Rectal smooth muscle tissue (tissue), 1 donor: ENCODE data around the gene MEGF6.

Experiments
- H3K27ac ChIP-seq: one replicate; pipeline ENCODE4 v1.7.0; 2013; ENCODE audit warnings: low read depth, low read length, inconsistent platforms
- H3K27me3 ChIP-seq: one replicate; pipeline ENCODE4 v1.7.0; 2013; ENCODE audit warnings: low read length; ENCODE audit not compliant: control insufficient read depth, insufficient read depth
- H3K36me3 ChIP-seq: one replicate; pipeline ENCODE4 v1.7.0; 2013; ENCODE audit warnings: low read length; ENCODE audit not compliant: control insufficient read depth, insufficient read depth
- H3K4me1 ChIP-seq: one replicate; pipeline ENCODE4 v1.7.0; 2013; ENCODE audit warnings: low read length; ENCODE audit not compliant: control insufficient read depth, insufficient read depth
- H3K4me3 ChIP-seq: one replicate; pipeline ENCODE4 v1.7.0; 2013; ENCODE audit warnings: low read length
- H3K9ac ChIP-seq: one replicate; pipeline ENCODE4 v1.7.0; 2013; ENCODE audit warnings: low read length

MEGF6 gene

GRCh38 chr1:3552751-3553150 lies 58.6 kb downstream of the MEGF6 start:
- Histone ChIP-seq H3K27me3 (no peaks in the 10 kb centered on the region), H3K36me3 (no peaks in the 10 kb centered on the region), H3K4me1 (peaks cover 3% of the 10 kb centered on the region), H3K4me3 (no peak overlapping the region), H3K9ac (no peak overlapping the region), H3K27ac (no peak overlapping the region)

GRCh38 chr1:3552176-3552575 lies 59.1 kb downstream of the MEGF6 start:
- no peak overlapping the region for H3K9ac ChIP-seq
- H3K27ac ChIP-seq: no peak overlapping the region
- no peak overlapping the region for H3K4me3 ChIP-seq
- peaks cover 3% of the 10 kb centered on the region for H3K4me1 ChIP-seq
- H3K27me3 ChIP-seq: no peaks in the 10 kb centered on the region
- H3K36me3 ChIP-seq: no peaks in the 10 kb centered on the region

- H3K27ac ChIP-seq: no peak overlapping the region
- no peak overlapping the region for H3K4me3 ChIP-seq
- no peaks in the 10 kb centered on the region for H3K36me3 ChIP-seq
- peaks cover 3% of the 10 kb centered on the region for H3K4me1 ChIP-seq
- no peak overlapping the region for H3K9ac ChIP-seq
- H3K27me3 ChIP-seq: no peaks in the 10 kb centered on the region
Observed at GRCh38 chr1:3551711-3552110, 59.6 kb downstream of the MEGF6 start.

- H3K9ac ChIP-seq: no peak overlapping the region
- no peak overlapping the region for H3K27ac ChIP-seq
- peaks cover 3% of the 10 kb centered on the region for H3K4me1 ChIP-seq
- no peaks in the 10 kb centered on the region for H3K36me3 ChIP-seq
- H3K27me3 ChIP-seq: no peaks in the 10 kb centered on the region
- H3K4me3 ChIP-seq: no peak overlapping the region
Observed at GRCh38 chr1:3551290-3551678, 60.0 kb downstream of the MEGF6 start.

- Histone ChIP-seq H3K27me3 (no peaks in the 10 kb centered on the region), H3K4me3 (no peak overlapping the region), H3K4me1 (peaks cover 3% of the 10 kb centered on the region), H3K9ac (no peak overlapping the region), H3K36me3 (no peaks in the 10 kb centered on the region), H3K27ac (no peak overlapping the region)
Observed at GRCh38 chr1:3550511-3551289, 60.6 kb downstream of the MEGF6 start.

GRCh38 chr1:3548895-3549294 lies 62.4 kb downstream of the MEGF6 start:
- Histone ChIP-seq H3K9ac (no peak overlapping the region), H3K36me3 (no peaks in the 10 kb centered on the region), H3K4me1 (peaks cover 3% of the 10 kb centered on the region), H3K4me3 (no peak overlapping the region), H3K27ac (no peak overlapping the region), H3K27me3 (no peaks in the 10 kb centered on the region)

- Histone ChIP-seq H3K4me1 (peaks cover 5% of the 10 kb centered on the region), H3K27ac (no peak overlapping the region), H3K9ac (no peak overlapping the region), H3K36me3 (no peaks in the 10 kb centered on the region), H3K27me3 (no peaks in the 10 kb centered on the region), H3K4me3 (no peak overlapping the region)
Observed at GRCh38 chr1:3548156-3548893, 63.0 kb downstream of the MEGF6 start.

GRCh38 chr1:3547055-3548005 lies 64.0 kb downstream of the MEGF6 start:
- H3K27ac ChIP-seq: no peak overlapping the region

GRCh38 chr1:3546048-3546384 lies 65.3 kb downstream of the MEGF6 start:
- peaks cover 6% of the 10 kb centered on the region for H3K4me1 ChIP-seq
- no peak overlapping the region for H3K4me3 ChIP-seq
- no peaks in the 10 kb centered on the region for H3K36me3 ChIP-seq
- H3K9ac ChIP-seq: no peak overlapping the region
- H3K27ac ChIP-seq: no peak overlapping the region
- H3K27me3 ChIP-seq: no peaks in the 10 kb centered on the region

More at GRCh38 chr1:3547055-3548005, 64.0 kb downstream of the MEGF6 start:
- Histone ChIP-seq H3K4me1 (peaks cover 6% of the 10 kb centered on the region), H3K27me3 (no peaks in the 10 kb centered on the region), H3K36me3 (no peaks in the 10 kb centered on the region), H3K4me3 (no peak overlapping the region), H3K9ac (no peak overlapping the region)

- no peak overlapping the region for H3K27ac ChIP-seq
- no peaks in the 10 kb centered on the region for H3K27me3 ChIP-seq
- no peaks in the 10 kb centered on the region for H3K36me3 ChIP-seq
- no peak overlapping the region for H3K9ac ChIP-seq
- peaks cover 6% of the 10 kb centered on the region for H3K4me1 ChIP-seq
- H3K4me3 ChIP-seq: no peak overlapping the region
Observed at GRCh38 chr1:3545363-3546047, 65.8 kb downstream of the MEGF6 start.

GRCh38 chr1:3544040-3544977 lies 67.0 kb downstream of the MEGF6 start:
- Histone ChIP-seq H3K4me1 (peaks cover 6% of the 10 kb centered on the region), H3K9ac (no peak overlapping the region), H3K27ac (peak overlapping the region; percentile 66), H3K4me3 (no peak overlapping the region), H3K27me3 (no peaks in the 10 kb centered on the region), H3K36me3 (no peaks in the 10 kb centered on the region)
